Glomerular visceral epithelial cell (primary cell): Measurements from ENCODE around the gene GON4L.
"Not testable (repeated sequence)": the region's sequence is repeated elsewhere in the genome, so short reads cannot be mapped to it uniquely, and the experiment has no call there.

Experiments used
- DNase-seq: peaks from one replicate; pipeline ENCODE4 v3.0.0-alpha.2; 2016; ENCODE audit errors: extremely low spot score

The GON4L gene

GRCh38 chr1:155871390-155871789, 14.4 kb upstream of the GON4L start:
- peak; percentile 27 for DNase-seq

- DNase-seq, result no peak
Observed at GRCh38 chr1:155867766-155868165, 10.8 kb upstream of the GON4L start.

DNA sequence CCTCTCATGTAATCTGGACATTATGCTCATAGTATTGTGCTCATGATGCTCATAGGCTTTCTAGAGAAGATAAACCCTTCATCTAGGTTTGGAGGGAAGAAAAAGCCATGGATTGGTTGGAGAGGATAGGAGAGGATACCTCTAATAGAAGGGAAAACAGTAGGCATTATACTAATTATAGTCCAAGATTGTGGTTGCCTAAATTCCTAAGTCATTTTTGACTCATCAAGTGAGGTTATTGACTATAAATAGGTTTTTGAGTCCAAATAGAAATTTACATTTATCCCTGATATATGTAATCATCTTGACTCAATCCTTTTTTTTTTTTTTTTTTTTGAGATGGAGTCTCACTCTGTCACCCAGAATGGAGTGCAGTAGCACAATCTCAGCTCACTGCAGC, 7.4 kb upstream of the GON4L start:
- no peak for DNase-seq

- DNase-seq, result no peak
Observed at GRCh38 chr1:155861896-155862295, 4.9 kb upstream of the GON4L start.

- no peak for DNase-seq
Observed at GRCh38 chr1:155860970-155861510, 4.0 kb upstream of the GON4L start.

DNA sequence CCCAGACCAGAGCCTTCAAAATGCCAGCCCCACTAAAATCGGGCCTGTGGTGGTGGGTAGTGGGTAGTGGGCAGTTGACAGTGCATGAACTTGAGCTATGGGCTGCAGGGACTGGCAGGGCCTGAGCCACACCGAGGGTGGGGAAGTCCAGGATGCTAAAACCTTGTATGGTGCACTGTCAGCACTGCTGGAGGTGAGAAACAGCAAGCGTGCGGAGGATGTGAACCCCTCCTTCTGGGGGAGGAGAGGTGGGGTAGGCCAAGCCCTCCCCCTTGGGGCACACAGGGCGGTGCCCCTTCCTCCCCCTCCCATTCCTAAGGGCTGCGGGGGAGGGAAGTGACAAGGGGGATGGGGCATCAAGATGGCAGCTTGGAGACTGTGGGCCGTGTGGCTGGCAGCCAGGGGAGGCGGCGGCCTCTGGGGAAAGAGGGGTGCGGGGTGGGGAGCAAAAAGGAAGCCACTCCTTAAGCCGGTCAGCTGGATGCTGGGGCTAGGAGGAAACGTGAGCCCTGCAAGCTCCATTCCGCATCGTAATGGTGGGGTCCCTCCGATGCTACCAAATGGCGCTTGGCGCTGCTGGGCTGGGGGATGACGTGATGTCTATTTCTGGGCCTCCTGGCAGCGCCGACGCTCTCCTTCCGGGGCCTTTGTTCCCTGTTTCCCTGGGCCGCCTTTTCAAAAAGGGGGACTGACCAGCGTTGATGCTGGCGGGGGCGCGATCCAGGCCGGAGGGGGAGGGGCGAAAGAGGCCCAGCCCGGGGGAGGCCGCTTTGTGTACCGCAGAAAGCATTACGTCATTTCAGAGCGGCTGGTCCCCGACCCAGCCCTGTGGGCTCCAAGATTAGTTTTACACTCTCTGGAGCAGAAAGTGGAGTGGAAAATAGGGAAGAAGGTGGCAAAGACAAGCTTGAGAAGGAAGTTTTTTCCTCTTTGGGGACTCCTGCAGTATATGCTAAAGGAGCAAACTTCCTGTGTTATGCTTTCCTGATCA, 3.2 kb upstream of the GON4L start:
- DNase-seq, result peak; percentile 58

DNA sequence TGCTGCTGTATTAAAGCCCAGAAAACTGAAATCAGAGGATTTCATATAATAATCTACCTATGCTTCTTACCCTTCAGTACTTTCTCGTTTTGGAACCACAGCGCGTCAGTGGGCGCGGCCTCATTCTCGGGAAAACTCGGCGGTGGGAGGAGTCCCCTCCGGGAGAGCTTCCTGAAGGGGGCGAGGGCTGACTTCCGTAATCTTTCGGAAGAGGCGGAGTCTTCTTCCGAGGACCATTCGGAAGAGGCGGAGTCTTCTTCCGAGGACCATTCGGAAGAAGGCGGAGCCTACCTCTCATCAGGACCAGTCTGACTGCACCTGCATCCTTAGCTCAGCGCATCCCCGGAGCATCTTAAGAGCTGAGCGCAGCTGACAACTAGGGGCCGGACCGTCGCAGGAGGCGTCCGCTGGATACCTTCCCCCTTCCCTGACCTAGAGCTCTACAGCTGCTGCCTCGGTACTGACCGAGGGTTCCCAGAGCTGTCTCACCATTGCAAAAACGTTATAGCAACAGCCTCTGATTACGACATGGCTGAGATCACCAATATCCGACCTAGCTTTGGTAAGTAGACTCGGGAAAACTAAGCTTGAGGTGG, 2.3 kb upstream of the GON4L start, which contains the start of gene SYT11:
Gene SYT11, plus strand, starts transcription at position 334 of the 596 bp plus-strand sequence. Its CDS starts 195 bp downstream, at position 529.
- peak; percentile 97 for DNase-seq

DNA sequence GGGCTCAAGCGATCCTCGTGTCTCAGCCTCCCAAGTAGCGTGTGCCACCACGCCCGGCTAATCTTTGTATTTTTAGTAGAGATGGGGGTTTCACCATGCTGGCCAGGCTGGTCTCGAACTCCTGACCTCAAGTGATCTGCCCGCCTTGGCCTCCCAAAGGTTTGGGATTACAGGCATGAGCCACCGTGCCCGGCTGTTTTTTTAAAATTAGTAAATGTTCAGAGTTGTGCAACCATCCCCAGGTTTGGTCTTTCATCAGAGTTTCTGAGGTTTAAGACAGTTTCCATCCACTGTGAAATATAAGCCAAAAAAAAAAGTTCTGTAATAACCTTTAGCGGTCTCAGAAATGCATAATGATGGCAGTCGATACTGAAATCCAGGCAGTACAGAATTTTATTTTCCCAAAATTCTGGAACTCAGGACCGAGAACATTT, 1.8 kb upstream of the GON4L start:
- DNase-seq, result no peak

DNA sequence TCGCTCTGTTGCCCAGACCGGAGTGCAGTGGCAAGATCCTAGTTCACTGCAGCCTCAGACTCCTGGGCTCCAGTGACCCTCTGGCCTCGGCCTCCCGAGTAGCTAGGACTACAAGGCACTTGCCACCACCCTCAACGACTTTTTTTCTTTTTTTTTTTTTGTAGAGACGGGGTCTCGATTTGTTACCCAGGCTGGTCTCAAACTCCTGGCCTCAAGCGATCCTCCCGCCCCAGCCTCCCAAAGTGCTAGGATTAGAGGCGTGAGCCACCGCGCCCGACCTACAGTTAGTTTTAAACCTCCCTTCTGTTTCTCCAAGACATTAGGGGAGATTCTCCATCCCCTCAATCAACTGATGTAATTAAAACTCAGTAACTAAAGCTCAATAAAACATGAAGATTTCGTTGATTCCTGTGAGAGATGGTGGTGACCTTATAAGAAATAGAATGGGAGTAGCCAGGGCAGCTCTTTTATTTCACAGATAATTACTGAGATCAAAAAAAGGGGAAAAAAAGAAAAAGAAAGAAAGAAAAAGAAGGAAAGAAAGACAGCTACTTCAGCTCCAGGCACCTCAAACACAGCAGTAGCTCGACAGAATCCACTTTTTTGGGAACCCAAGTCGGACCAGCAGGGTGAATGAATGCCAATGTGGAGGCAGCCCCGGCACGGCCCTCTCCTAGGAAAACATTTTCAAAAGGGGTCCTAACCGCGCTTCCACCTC, 598 bp downstream of the GON4L start:
- no peak for DNase-seq

DNA sequence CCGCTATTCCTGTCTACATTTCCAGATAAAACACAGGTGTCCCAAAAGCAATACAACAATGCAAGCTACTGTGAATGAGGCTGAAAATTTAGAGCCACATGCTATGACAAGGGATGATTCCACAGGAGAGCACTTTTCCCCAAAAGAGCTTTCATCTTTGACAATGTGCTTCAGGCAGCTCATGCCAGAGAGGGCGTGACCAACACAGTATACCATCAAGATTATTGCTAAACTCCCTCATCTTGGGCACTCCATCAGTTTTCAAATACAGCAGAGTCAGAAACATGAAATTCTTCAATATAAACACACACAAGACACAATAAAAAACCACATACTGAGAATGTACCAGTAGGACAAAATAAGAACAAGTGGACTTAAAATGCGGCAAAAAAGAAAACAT, 6.7 kb downstream of the GON4L start:
- DNase-seq, result no peak

DNA sequence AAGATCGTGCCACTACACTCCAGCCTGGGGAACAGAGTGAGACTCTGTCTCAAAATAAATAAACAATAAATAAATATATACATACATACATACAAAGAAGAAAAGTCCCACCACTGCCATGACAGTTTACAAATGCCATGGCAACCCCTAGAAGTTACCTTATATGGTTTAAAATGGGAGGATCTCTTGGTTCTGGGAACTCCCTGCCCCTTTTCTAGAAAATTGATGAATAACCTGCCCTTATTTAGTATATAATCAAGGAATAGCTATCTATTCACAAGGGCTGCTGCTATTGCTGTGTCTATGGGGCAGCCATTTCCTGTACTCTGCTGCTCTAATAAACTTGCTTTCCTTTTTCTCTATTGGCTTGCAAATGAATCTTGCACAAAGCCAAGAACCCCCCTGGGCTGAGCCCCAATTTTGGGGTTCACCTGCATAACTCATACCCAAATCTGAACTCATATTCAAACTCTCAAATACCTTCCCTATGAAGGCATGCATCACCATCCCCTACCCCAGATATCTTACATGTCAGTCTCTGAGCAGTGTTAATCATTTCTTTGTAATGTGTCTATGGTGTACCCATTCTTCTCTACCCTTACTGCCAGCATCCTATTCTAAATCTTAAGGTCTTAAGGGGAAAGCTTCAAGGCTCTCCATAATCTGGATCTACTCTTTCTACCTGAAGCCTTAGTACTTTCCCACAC, 9.0 kb downstream of the GON4L start:
- no peak for DNase-seq

- no peak for DNase-seq
Observed at GRCh38 chr1:155844860-155845421, 12.1 kb downstream of the GON4L start.

- no peak for DNase-seq
Observed at GRCh38 chr1:155840386-155840785, 16.6 kb downstream of the GON4L start.

- DNase-seq, result no peak
Observed at GRCh38 chr1:155835548-155835947, 21.5 kb downstream of the GON4L start.

- not testable (repeated sequence) for DNase-seq
Observed at GRCh38 chr1:155834927-155835399, 22.1 kb downstream of the GON4L start.

- no peak for DNase-seq
Observed at GRCh38 chr1:155834296-155834926, 22.6 kb downstream of the GON4L start.

DNA sequence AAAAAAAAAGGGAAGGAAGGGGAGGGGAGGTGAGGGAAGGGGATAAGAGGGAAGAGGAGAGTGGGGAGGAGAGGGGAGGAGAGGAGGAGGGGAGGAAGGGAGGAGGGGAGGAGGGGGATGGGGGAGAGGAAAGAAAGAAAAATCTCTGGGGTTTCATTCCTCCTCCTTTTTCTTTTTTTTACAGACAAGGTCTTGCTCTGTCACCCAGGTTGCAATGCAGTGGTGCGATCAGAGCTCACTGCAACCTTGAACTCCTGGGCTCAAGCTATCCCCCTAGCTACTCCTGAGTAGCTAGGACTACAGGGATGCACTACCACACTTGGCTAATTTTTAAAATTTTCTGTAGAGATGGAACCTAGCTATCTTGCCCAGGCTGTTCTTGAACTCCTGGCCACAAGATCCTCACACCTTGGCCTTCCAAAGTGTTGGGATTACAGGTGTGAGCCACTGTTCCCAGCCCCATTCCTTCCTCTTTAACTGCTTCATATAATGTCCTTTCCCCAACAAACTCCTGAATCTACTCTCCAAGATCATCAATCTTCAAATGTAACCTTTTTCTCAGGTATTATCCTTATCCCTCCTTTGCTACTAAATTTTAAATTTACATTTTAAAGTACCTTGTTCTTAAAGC, 23.2 kb downstream of the GON4L start:
- no peak for DNase-seq

GRCh38 chr1:155831279-155831976, 25.6 kb downstream of the GON4L start:
- no peak for DNase-seq

- DNase-seq, result no peak
Observed at GRCh38 chr1:155827450-155827849, 29.6 kb downstream of the GON4L start.
